Subcutaneous adipose tissue (tissue), 4 donors: ENCODE results near the gene TBC1D3H. TPM values are rescaled to one million over a fixed set of nuclear protein-coding genes. Genes with fewer than 3 reads are reported as not detected.
"Not testable (repeated sequence)": the region's sequence is repeated elsewhere in the genome, so short reads cannot be mapped to it uniquely, and the experiment has no call there.

Source experiments
- CTCF ChIP-seq: fragments of 450-650 bp; IDR thresholded peaks from one replicate; pipeline ENCODE4 v1.5.1; 2016; ENCODE audit warnings: low read depth, mild to moderate bottlenecking, control low read depth, antibody characterized with exemption, moderate library complexity
- small RNA-seq: library from RNA; depleted of rRNA; stranded (forward); fragments of <200 nt; gene quantifications from one replicate; pipeline ENCODE3, GENCODE V24; 2016
- total RNA-seq, 4 donors: library from RNA; depleted of rRNA; stranded (reverse); fragments of >200 nt; gene quantifications; one replicate each; pipeline ENCODE4 v1.1.0, GENCODE V29; 2016

Gene TBC1D3H
- total RNA-seq, result not detected

DNA sequence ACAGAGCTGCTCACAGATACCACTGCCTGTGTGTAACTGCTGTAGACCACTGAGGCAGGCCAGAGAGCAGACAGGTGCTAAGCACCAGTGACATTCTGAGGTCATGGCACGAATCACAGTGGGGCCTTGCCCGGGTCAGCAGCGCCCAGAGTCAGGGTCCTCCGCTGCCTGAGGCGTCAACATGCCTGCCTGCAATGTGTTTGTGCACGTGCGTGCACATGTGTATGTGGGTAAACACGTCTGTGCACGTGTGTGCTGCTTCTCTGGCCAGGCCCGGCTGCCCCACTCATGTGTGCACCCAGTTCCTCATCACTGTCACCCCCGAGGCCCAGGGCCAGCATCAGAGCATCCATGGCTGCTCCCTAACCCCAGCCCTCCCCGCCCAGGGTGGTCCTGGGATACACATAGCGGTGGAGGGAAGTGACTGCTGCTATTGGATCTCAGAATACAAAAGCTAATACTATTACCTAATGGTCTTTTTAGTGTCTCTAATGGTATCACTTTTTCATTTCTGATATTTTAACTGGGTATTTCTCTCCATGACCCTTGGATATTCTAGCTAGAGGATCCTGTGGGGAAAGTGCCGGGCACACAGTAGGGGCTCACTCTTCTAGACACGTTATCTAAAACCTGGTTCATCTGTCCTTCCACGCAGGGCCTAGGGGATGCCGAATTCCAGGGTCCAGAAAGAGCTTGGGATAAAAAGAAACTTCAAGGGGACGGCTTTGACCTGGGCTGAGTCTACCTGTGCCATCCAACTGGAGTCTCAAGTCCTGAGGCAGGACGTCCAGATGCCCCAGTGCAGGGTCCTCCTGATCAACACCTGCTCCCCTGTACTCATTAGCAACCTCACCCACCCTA is at the start of gene TBC1D3H:
TSS of gene TBC1D3H (minus strand) at position 51 of the 861 bp plus-strand sequence. CDS start 1,540 bp downstream, outside the sequence.
- not testable (repeated sequence) for TF ChIP-seq CTCF

Small RNA genes within 50 kb of the gene (small RNA-seq; reads per million reads assigned to genes)
- gene RNU6-1192P, result not detected

Other genes starting within 250 kb of the TBC1D3H start
- gene TBC1D3B, start 211.8 kb downstream of the TBC1D3H start, total RNA-seq, result 1 to 10 TPM in 1 of 4 donors, not detected in 3; 2.9 TPM
- 1 to 10 TPM in 1 of 4 donors, not detected in 3; 3.9 TPM for gene CCL3L1, start 191.7 kb downstream of the TBC1D3H start, total RNA-seq
- gene CCL4L2, start 177.4 kb downstream of the TBC1D3H start, total RNA-seq, result not detected
- gene TBC1D3I, start 123.9 kb downstream of the TBC1D3H start, total RNA-seq, result not detected
- 1 to 10 TPM in 1 of 4 donors, not detected in 3; 3.1 TPM for gene TBC1D3G, start 64.6 kb downstream of the TBC1D3H start, total RNA-seq
- 10 to 100 TPM; 24.5 to 43.7 (median 32.8) TPM for gene ZNHIT3, start 98.2 kb upstream of the TBC1D3H start, total RNA-seq
- 10 to 100 TPM; 33.3 to 76.1 (median 48.1) TPM for gene MYO19, start 146.4 kb upstream of the TBC1D3H start, total RNA-seq
- 10 to 100 TPM in 1 of 4 donors, 1 to 10 TPM in 3; 1.7 to 10.1 (median 3.3) TPM for gene PIGW, start 146.6 kb upstream of the TBC1D3H start, total RNA-seq
- 10 to 100 TPM; 64.1 to 96.5 (median 91.7) TPM for gene GGNBP2, start 156.5 kb upstream of the TBC1D3H start, total RNA-seq
- 10 to 100 TPM in 1 of 4 donors, 1 to 10 TPM in 3; 5.3 to 12.1 (median 7.9) TPM for gene DHRS11, start 203.4 kb upstream of the TBC1D3H start, total RNA-seq
- gene MRM1, start 213.1 kb upstream of the TBC1D3H start, total RNA-seq, result 1 to 10 TPM; 3.4 to 9.6 (median 5.4) TPM